ENCODE measurements around the gene PTCD3.

DNA sequence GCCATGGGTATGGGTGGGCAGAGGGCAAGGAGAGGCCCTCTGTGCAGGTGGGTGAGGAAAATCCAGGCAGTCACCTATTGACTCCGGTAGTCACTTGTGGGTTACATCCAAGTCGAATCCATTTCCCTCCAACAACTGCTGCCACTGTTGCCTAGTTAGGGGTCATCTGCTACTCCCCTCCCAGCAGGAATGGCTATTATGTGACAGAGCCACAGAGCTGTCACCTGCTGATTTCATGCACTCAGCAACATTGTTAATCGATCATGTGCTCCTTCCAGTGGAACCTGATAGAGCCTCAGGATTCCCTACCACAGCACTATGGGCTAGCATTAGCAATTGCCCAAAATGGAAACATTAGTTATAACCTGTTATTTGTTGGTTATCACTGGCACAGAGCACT lies 31.8 kb upstream of the PTCD3 start:
- TF ChIP-seq POLR2A (IDR thresholded peaks at IDR 0.05) = no peak
- TF ChIP-seq, protein P1, sequence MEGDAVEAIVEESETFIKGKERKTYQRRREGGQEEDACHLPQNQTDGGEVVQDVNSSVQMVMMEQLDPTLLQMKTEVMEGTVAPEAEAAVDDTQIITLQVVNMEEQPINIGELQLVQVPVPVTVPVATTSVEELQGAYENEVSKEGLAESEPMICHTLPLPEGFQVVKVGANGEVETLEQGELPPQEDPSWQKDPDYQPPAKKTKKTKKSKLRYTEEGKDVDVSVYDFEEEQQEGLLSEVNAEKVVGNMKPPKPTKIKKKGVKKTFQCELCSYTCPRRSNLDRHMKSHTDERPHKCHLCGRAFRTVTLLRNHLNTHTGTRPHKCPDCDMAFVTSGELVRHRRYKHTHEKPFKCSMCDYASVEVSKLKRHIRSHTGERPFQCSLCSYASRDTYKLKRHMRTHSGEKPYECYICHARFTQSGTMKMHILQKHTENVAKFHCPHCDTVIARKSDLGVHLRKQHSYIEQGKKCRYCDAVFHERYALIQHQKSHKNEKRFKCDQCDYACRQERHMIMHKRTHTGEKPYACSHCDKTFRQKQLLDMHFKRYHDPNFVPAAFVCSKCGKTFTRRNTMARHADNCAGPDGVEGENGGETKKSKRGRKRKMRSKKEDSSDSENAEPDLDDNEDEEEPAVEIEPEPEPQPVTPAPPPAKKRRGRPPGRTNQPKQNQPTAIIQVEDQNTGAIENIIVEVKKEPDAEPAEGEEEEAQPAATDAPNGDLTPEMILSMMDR (IDR thresholded peaks at IDR 0.05) = no peak

Data from Peyer's patch (tissue), 4 donors.